GM18520 (cell line): Measurements from ENCODE around the gene ADSS2.
"Not testable (repeated sequence)": the region's sequence is repeated elsewhere in the genome, so short reads cannot be mapped to it uniquely, and the experiment has no call there.

Source experiments
- ATAC-seq: cut with Tn5 transposase; IDR thresholded peaks from one replicate; pipeline ENCODE4 v1.9.1; 2021; ENCODE audit not compliant: unreplicated experiment

Gene ADSS2

DNA sequence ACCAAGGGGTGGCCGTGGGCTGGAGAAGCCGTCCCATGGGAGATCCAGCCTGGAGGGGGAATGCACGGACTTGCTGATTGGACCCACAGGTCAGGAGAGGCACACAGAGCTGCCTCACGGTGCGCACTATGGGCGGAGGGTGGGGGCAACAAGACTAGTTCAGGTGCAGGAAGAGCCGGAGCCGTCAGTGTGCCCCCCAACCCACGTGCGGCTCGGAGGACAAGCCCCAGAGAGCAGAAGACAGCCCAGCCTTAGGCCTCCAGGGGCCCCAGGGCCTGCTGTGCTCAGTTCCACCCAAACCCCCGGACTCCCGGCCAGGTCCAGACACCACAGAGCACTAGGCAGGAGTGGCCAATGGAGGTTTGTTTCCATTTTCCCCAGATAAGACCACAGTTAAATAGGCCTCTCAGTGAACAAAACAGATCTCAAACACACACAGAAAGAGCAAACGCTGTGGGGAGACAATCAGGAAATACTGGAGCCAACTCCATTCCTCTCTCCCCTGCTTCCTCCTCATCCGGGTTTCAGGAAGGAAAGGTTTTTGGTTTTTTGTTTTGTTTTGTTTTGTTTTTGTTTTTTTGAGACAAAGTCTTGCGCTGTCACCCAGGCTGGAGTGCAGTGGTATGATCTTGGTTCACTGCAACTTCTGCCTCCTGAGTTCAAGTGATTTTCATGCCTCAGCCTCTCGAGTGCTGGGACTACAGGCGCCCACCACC, 84.2 kb downstream of the ADSS2 start:
- ATAC-seq, result no peak

DNA sequence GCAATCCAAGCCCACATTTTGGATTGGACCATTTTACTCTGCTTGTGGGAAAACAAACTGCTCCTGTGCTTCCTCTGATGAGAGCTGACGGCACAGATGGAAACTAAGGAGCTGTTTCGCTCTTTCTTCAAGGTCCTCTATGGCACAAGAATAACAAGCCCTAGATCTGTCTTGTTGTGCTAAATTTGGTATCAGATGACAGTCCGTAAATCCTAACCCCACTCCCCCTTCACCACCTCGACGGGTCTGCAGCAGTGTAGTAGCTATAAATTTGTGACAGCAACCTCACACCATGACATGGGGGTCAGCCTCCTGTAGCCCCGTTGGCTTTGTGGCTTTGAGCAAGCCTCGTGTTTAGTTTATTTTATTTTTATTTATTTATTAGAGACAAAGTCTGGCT, 85.9 kb downstream of the ADSS2 start:
- ATAC-seq, result no peak

DNA sequence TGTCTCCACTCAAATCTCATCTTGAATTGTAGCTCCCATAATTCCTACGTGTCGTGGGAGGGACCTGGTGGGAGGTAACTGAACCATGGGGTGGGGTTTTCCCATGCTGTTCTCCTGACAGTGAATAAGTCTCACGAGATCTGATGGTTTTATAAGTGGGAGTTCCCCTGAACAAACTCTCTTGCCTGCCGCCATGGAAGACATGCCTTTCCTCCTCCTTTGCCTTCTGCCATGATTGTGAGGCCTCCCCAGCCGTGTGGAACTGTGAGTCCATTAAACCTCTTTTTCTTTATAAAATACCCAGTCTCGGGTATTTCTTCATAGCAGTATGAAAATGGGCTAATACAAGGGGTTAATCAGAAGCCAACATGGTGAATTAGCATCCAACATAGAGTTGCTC, 86.4 kb downstream of the ADSS2 start:
- not testable (repeated sequence) for ATAC-seq

DNA sequence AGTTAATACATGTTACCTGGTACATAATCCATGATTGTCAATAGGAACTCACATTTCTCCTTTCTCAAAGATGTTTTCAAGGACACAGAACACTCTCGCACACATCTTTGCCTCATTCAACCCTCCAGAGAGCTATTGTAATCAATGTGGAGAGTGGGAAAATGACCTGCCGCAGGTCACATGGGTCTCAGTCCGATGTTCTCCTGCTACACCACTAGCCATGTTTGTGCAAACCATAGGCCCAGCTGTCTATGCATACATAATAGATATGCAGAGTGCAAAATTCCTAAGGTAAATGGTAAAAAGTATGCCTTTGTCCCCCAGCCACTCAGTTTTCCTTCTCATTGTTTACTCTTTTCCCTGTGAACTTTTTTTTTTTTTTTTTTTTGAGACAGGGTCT, 89.2 kb downstream of the ADSS2 start:
- no peak for ATAC-seq

DNA sequence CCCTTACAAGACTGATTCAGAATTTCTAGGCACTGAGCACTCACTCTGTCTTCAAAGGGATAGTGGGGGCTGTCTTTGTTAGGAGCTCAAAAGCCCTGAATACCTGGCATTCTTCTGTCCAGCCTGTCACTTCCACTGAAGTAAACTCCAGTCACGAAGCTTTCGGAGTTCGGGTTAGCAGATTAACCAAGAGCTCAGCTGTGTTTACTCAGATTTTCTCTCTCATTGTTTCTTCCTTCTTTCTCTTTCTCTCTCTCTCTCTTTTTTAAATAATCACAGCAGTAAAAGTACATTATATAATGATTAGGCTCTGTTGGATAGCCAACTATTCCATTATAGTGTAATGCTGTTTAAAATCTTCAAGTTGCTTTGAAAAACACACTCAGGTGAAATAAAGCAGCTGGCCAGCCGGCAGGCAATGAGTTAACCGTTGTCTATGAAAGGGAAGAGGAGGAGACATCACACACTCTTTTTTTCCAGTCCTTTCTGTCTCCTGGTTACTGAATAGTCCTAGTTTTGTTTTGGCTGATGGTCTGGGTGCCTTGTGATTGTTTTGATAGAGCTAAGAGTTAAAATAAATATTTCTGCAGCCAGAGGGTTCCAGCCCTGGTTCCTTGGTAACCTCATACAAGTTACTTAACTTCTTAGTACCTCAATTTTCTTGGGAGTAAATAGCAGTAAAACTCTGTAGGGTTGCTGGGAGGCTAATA, 89.8 kb downstream of the ADSS2 start:
- ATAC-seq, result no peak
